Esophagus squamous epithelium (tissue), 4 donors: ENCODE data around the gene NUDT8.
A peak's percentile ranks its signal among the peaks of the same experiment; 100 is the strongest.

Experiments
- CTCF ChIP-seq, 6 experiments: fragments of 450-650 bp in 4 of 6; fragments of 200-600 bp in 2 of 6; sonication (generic) in 2 of 6; IDR thresholded peaks; one replicate each; pipeline ENCODE4 v1.5.1; 2016 to 2019; ENCODE audit warnings: antibody characterized with exemption in 6 of 6, mild to moderate bottlenecking in 4 of 6, moderate library complexity in 4 of 6
- POLR2A ChIP-seq, 4 donors: fragments of 450-650 bp; IDR thresholded peaks; one replicate each; pipeline ENCODE4 v1.6.1; 2017; ENCODE audit warnings: antibody characterized with exemption in 4 of 4, mild to moderate bottlenecking in 4 of 4, moderate library complexity in 3 of 4

- TF ChIP-seq POLR2A (IDR thresholded peaks at IDR 0.05): peak in 2 of 4 donors; percentile 58 to 71
- peak; percentile 13 to 97 (median 92) for TF ChIP-seq CTCF (IDR thresholded peaks at IDR 0.05)
Measured at GRCh38 chr11:67629386-67630227, at the start of gene NUDT8.
